GM23338 (cell line): Measurements from ENCODE around the gene SORD. TPM values are rescaled to one million over a fixed set of nuclear protein-coding genes. Genes with fewer than 3 reads are reported as not detected.

Source experiments
- ATAC-seq: fragments of 200-7000 bp; cut with Tn5 transposase; 3 replicates; pipeline ENCODE4 v1.9.1; 2020
- DNase-seq: peaks from one replicate; pipeline ENCODE4 v3.0.0-alpha.2; 2015; ENCODE audit warnings: low spot score
- H2AFZ ChIP-seq: fragments of 200-600 bp; sonication (generic); 2 replicates; pipeline ENCODE4 v1.8.0; 2016; ENCODE audit warnings: antibody characterized with exemption, mild to moderate bottlenecking, moderate library complexity
- H3F3A ChIP-seq: fragments of 200-600 bp; sonication (generic); replicated peaks from 2 replicates; pipeline ENCODE4 v1.8.0; 2017; ENCODE audit warnings: antibody characterized with exemption, mixed run types, low read depth
- H3K27ac ChIP-seq: fragments of 200-600 bp; sonication (generic); 2 replicates; pipeline ENCODE4 v1.6.1; 2016; ENCODE audit warnings: low read depth
- H3K27me3 ChIP-seq: fragments of 200-600 bp; sonication (generic); 2 replicates; pipeline ENCODE4 v1.8.0; 2016; ENCODE audit warnings: mild to moderate bottlenecking, mixed run types, moderate library complexity; ENCODE audit not compliant: insufficient read depth
- H3K36me3 ChIP-seq: fragments of 200-600 bp; sonication (generic); 2 replicates; pipeline ENCODE4 v1.8.0; 2016; ENCODE audit warnings: mild to moderate bottlenecking; ENCODE audit not compliant: insufficient read depth
- H3K4me1 ChIP-seq: fragments of 200-600 bp; sonication (generic); 2 replicates; pipeline ENCODE4 v1.8.0; 2016; ENCODE audit warnings: mild to moderate bottlenecking, moderate library complexity; ENCODE audit not compliant: insufficient read depth
- H3K4me2 ChIP-seq: fragments of 200-600 bp; sonication (generic); 2 replicates; pipeline ENCODE4 v1.7.1; 2017; ENCODE audit warnings: mixed run types
- H3K4me3 ChIP-seq: fragments of 200-600 bp; sonication (generic); 2 replicates; pipeline ENCODE4 v1.6.1; 2016; ENCODE audit warnings: mixed run types
- H3K79me2 ChIP-seq: fragments of 200-600 bp; sonication (generic); replicated peaks from 2 replicates; pipeline ENCODE4 v1.8.0; 2017; ENCODE audit warnings: mild to moderate bottlenecking; ENCODE audit not compliant: insufficient read depth
- H3K9me2 ChIP-seq: fragments of 200-600 bp; sonication (generic); 2 replicates; pipeline ENCODE4 v1.8.0; 2017; ENCODE audit not compliant: insufficient read depth
- H4K20me1 ChIP-seq: fragments of 200-600 bp; sonication (generic); replicated peaks from 2 replicates; pipeline ENCODE4 v1.8.0; 2017; ENCODE audit warnings: mild to moderate bottlenecking; ENCODE audit not compliant: insufficient read depth
- H3K27ac Mint-ChIP-seq: 2 replicates; pipeline ENCODE4 v1.8.0; 2020; ENCODE audit warnings: inconsistent platforms, mild to moderate bottlenecking, moderate library complexity, mixed read lengths
- H3K27me3 Mint-ChIP-seq: 3 replicates; pipeline ENCODE4 v1.8.0; 2022; ENCODE audit warnings: low read depth, mild to moderate bottlenecking, moderate library complexity, mixed read lengths, inconsistent platforms; ENCODE audit not compliant: insufficient read depth, poor library complexity
- H3K36me3 Mint-ChIP-seq: 3 replicates; pipeline ENCODE4 v1.8.0; 2021; ENCODE audit warnings: low read depth, mild to moderate bottlenecking, inconsistent platforms, moderate library complexity, mixed read lengths
- H3K4me1 Mint-ChIP-seq: 3 replicates; pipeline ENCODE4 v1.8.0; 2020; ENCODE audit warnings: mild to moderate bottlenecking, inconsistent platforms, mixed read lengths
- H3K4me3 Mint-ChIP-seq: 3 replicates; pipeline ENCODE4 v1.8.0; 2021; ENCODE audit warnings: moderate library complexity, mild to moderate bottlenecking, inconsistent platforms, mixed read lengths
- H3K9me3 Mint-ChIP-seq: 3 replicates; pipeline ENCODE4 v1.8.0; 2020; ENCODE audit warnings: moderate library complexity, mild to moderate bottlenecking, inconsistent platforms, mixed read lengths
- CREB1 ChIP-seq: fragments of 250-450 bp; sonication (Bioruptor Pico); IDR thresholded peaks from 2 replicates; pipeline ENCODE4 v1.5.0; 2020; ENCODE audit warnings: low read depth, mild to moderate bottlenecking, moderate library complexity
- CTCF ChIP-seq, 2 experiments: fragments of 200-600 bp in 1 of 2; sonication (generic) in 1 of 2; conservative IDR thresholded peaks; 2 replicates each; pipeline versions ENCODE4 v1.5.1 to v1.6.1; 2016 to 2017; ENCODE audit warnings: antibody characterized with exemption in 2 of 2, low read depth in 2 of 2, mild to moderate bottlenecking in 2 of 2, moderate library complexity in 1 of 2
- ETS1 ChIP-seq: IDR thresholded peaks from 2 replicates; pipeline ENCODE4 v1.6.1; 2016; ENCODE audit warnings: antibody characterized with exemption
- EZH2 ChIP-seq: fragments of 200-600 bp; sonication (generic); IDR thresholded peaks from one replicate; pipeline ENCODE4 v1.8.0; 2017; ENCODE audit warnings: antibody characterized with exemption, mild to moderate bottlenecking, low read depth; ENCODE audit not compliant: unreplicated experiment
- EZH2phosphoT487 ChIP-seq: fragments of 200-600 bp; sonication (generic); IDR thresholded peaks from one replicate; pipeline ENCODE4 v1.8.1; 2018; ENCODE audit warnings: antibody characterized with exemption; ENCODE audit not compliant: unreplicated experiment
- JUNB ChIP-seq: IDR thresholded peaks from one replicate; pipeline ENCODE4 v1.6.1; 2016; ENCODE audit warnings: antibody characterized with exemption; ENCODE audit not compliant: unreplicated experiment
- NANOG ChIP-seq: IDR thresholded peaks from 2 replicates; pipeline ENCODE4 v1.6.1; 2016; ENCODE audit warnings: antibody characterized with exemption, borderline replicate concordance
- POLR2AphosphoS5 ChIP-seq: IDR thresholded peaks from 2 replicates; pipeline ENCODE4 v1.6.1; 2016; ENCODE audit warnings: antibody characterized with exemption, low read depth
- REST ChIP-seq: IDR thresholded peaks from one replicate; pipeline ENCODE4 v1.6.1; 2018; ENCODE audit warnings: antibody characterized with exemption; ENCODE audit not compliant: unreplicated experiment
- STAT1 ChIP-seq: IDR thresholded peaks from one replicate; pipeline ENCODE4 v1.6.1; 2016; ENCODE audit warnings: antibody characterized with exemption; ENCODE audit not compliant: unreplicated experiment
- ZNF114 ChIP-seq: fragments of 250-450 bp; sonication (Bioruptor Pico); IDR thresholded peaks from 2 replicates; pipeline ENCODE4 v1.5.0; 2020; ENCODE audit warnings: mild to moderate bottlenecking, moderate library complexity
- ZNF331 ChIP-seq: fragments of 250-450 bp; sonication (Bioruptor Pico); IDR thresholded peaks from 2 replicates; pipeline ENCODE4 v1.5.0; 2020; ENCODE audit warnings: low read depth, mild to moderate bottlenecking, moderate library complexity
- polyA plus RNA-seq: library from polyadenylated mRNA; unstranded; fragments of >200 nt; fragmentation: Nextera tagmentation; extraction: Ambion mirVana; gene quantifications from 2 replicates; pipeline ENCODE4 v1.2.1, GENCODE V29; 2016
- total RNA-seq: library from RNA; depleted of rRNA; stranded (reverse); fragments of >200 nt; shearing (Covaris generic); gene quantifications from 2 replicates; pipeline ENCODE4 v1.2.3, GENCODE V29; 2014
- TF ChIP-seq, protein P1 (sequence below): fragments of 250-450 bp; sonication (Bioruptor Pico); IDR thresholded peaks from 2 replicates; pipeline ENCODE4 v1.5.0; 2020; ENCODE audit warnings: mild to moderate bottlenecking, moderate library complexity

Gene SORD
- total and polyA plus RNA-seq, 2 experiments from 2014 or later, result 12.5 to 55.0 TPM

DNA sequence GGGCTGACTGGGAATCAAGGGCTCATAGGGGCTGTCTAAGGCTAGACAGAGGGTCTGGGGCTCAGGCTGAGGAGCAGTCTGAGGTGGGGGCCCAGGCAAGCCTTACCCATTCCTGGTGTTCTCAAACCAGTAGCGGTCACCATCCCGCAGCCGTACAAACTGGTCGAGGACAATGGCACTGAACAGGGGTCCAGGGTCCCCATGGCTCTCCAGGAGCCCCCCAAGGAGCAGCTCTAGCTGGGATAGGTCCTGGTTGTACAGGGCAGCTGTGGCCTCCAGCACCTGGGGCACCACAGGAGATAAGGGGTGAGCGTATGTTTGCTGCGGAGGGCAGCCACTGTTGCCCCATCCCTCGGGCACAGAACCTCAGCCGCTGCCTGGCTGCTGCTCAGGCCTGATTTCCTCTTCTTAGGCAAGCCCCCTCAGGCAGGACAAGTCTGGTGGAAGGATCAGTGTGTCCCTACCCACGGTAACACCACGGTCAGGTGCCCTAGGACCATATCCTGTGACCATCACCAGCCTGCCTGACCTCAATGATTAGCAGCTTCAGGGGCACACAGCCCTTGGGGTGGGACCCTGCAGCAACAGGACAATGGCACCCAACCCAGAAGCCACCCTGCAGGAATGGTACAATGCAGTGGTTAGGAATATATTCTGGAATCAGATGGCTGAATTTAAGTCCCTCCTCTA, 85.1 kb downstream of the SORD start:
- Mint-ChIP-seq H3K36me3 (no peaks in the 10 kb centered on the region; the same call in 2 of the 3 replicates), H3K4me1 (peaks cover 7% of the 10 kb centered on the region), H3K27me3 (peaks cover 41% of the 10 kb centered on the region), H3K9me3 (peaks cover 4% of the 10 kb centered on the region; the same call in 2 of the 3 replicates), H3K27ac (no peak overlapping the region), H3K4me3 (no peak overlapping the region)
- Histone ChIP-seq H2AFZ (no peak overlapping the region), H3K4me3 (no peak overlapping the region), H3K36me3 (no peaks in the 10 kb centered on the region), H3F3A (no peaks in the 10 kb centered on the region), H4K20me1 (no peaks in the 10 kb centered on the region), H3K4me1 (peaks cover 9% of the 10 kb centered on the region; the same call in 1 of the 2 replicates), H3K79me2 (no peaks in the 10 kb centered on the region), H3K4me2 (no peak overlapping the region), H3K27ac (no peak overlapping the region), H3K27me3 (peaks cover 48% of the 10 kb centered on the region), H3K9me2 (no peaks in the 10 kb centered on the region)
- DNase-seq (no peak), ATAC-seq (no peak)
- TF ChIP-seq, protein P1, sequence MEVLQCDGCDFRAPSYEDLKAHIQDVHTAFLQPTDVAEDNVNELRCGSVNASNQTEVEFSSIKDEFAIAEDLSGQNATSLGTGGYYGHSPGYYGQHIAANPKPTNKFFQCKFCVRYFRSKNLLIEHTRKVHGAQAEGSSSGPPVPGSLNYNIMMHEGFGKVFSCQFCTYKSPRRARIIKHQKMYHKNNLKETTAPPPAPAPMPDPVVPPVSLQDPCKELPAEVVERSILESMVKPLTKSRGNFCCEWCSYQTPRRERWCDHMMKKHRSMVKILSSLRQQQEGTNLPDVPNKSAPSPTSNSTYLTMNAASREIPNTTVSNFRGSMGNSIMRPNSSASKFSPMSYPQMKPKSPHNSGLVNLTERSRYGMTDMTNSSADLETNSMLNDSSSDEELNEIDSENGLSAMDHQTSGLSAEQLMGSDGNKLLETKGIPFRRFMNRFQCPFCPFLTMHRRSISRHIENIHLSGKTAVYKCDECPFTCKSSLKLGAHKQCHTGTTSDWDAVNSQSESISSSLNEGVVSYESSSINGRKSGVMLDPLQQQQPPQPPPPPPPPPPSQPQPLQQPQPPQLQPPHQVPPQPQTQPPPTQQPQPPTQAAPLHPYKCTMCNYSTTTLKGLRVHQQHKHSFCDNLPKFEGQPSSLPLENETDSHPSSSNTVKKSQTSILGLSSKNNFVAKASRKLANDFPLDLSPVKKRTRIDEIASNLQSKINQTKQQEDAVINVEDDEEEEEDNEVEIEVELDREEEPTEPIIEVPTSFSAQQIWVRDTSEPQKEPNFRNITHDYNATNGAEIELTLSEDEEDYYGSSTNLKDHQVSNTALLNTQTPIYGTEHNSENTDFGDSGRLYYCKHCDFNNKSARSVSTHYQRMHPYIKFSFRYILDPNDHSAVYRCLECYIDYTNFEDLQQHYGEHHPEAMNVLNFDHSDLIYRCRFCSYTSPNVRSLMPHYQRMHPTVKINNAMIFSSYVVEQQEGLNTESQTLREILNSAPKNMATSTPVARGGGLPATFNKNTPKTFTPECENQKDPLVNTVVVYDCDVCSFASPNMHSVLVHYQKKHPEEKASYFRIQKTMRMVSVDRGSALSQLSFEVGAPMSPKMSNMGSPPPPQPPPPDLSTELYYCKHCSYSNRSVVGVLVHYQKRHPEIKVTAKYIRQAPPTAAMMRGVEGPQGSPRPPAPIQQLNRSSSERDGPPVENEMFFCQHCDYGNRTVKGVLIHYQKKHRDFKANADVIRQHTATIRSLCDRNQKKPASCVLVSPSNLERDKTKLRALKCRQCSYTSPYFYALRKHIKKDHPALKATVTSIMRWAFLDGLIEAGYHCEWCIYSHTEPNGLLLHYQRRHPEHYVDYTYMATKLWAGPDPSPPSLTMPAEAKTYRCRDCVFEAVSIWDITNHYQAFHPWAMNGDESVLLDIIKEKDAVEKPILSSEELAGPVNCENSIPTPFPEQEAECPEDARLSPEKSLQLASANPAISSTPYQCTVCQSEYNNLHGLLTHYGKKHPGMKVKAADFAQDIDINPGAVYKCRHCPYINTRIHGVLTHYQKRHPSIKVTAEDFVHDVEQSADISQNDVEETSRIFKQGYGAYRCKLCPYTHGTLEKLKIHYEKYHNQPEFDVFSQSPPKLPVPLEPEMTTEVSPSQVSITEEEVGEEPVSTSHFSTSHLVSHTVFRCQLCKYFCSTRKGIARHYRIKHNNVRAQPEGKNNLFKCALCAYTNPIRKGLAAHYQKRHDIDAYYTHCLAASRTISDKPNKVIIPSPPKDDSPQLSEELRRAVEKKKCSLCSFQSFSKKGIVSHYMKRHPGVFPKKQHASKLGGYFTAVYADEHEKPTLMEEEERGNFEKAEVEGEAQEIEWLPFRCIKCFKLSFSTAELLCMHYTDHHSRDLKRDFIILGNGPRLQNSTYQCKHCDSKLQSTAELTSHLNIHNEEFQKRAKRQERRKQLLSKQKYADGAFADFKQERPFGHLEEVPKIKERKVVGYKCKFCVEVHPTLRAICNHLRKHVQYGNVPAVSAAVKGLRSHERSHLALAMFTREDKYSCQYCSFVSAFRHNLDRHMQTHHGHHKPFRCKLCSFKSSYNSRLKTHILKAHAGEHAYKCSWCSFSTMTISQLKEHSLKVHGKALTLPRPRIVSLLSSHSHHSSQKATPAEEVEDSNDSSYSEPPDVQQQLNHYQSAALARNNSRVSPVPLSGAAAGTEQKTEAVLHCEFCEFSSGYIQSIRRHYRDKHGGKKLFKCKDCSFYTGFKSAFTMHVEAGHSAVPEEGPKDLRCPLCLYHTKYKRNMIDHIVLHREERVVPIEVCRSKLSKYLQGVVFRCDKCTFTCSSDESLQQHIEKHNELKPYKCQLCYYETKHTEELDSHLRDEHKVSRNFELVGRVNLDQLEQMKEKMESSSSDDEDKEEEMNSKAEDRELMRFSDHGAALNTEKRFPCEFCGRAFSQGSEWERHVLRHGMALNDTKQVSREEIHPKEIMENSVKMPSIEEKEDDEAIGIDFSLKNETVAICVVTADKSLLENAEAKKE (CRISPR knock-in tag), result no peak
- TF ChIP-seq ZNF331 (CRISPR knock-in tag) (no peak), EZH2phosphoT487 (no peak), POLR2AphosphoS5 (no peak), CTCF (conservative IDR thresholded peaks at IDR 0.05; ENCODE audit: low read depth in 2 of 2) (no peak), ETS1 (no peak), EZH2 (no peak), ZNF114 (CRISPR knock-in tag) (no peak), CREB1 (CRISPR knock-in tag) (no peak), REST (no peak), STAT1 (no peak), JUNB (no peak), NANOG (no peak)
